Measurements from ENCODE around the gene ZNF536. TPM values are rescaled to one million over a fixed set of nuclear protein-coding genes. Genes with fewer than 3 reads are reported as not detected.

Gene ZNF536
- total RNA-seq, 1 experiment from 2014 or later: not detected

- Histone ChIP-seq H4K20me1 (ENCODE audit: control insufficient read depth, insufficient read depth, insufficient read length) (no peaks in the 10 kb centered on the region), H4K8ac (replicated peaks; ENCODE audit: insufficient read length, low read depth, low read length) (no peak overlapping the region), H2BK12ac (ENCODE audit: insufficient read length, low read depth, low read length) (no peak overlapping the region), H3T11ph (ENCODE audit: low read length) (no peak overlapping the region), H3K9me3 (ENCODE audit: control insufficient read depth, low read depth, low read length) (no peaks in the 10 kb centered on the region), H4K5ac (ENCODE audit: insufficient read length, low read depth, low read length) (no peak overlapping the region), H3K23me2 (ENCODE audit: insufficient read length, low read depth, low read length, poor library complexity, severe bottlenecking) (no peaks in the 10 kb centered on the region), H2BK120ac (ENCODE audit: low read depth, low read length, poor library complexity, severe bottlenecking) (no peak overlapping the region), H3K79me2 (ENCODE audit: insufficient read depth, low read length) (no peaks in the 10 kb centered on the region), H3K56ac (ENCODE audit: insufficient read length, low read depth, low read length) (no peak overlapping the region), H3K4me1 (ENCODE audit: insufficient read depth, low read length) (0 out of 2 replicates have a peak, but pooled peaks cover 3% of the 10 kb centered on the region), H3K18ac (ENCODE audit: insufficient read length, low read depth, low read length) (no peak overlapping the region), H2AK5ac (ENCODE audit: insufficient read length, low read length) (no peak overlapping the region), H3K14ac (ENCODE audit: insufficient read depth, low read length) (no peak overlapping the region), H3K79me1 (ENCODE audit: insufficient read depth, low read depth, low read length, poor library complexity, severe bottlenecking) (no peaks in the 10 kb centered on the region), H2BK20ac (ENCODE audit: low read depth, low read length, poor library complexity, severe bottlenecking) (no peak overlapping the region), H3K27ac (ENCODE audit: insufficient read length, low read depth, low read length) (no peak overlapping the region), H3K27me3 (ENCODE audit: insufficient read depth, low read length) (no peaks in the 10 kb centered on the region; the same call in 1 of the 2 replicates), H2AFZ (ENCODE audit: low read length) (no peak overlapping the region), H4K91ac (ENCODE audit: insufficient read length, low read depth, low read length) (no peak overlapping the region), H2BK5ac (ENCODE audit: insufficient read length, low read length) (no peak overlapping the region), H3K4me2 (ENCODE audit: insufficient read depth, insufficient read length, low read length) (no peak overlapping the region), H2BK15ac (ENCODE audit: low read depth, low read length) (no peak overlapping the region), H3K9ac (ENCODE audit: extremely low read depth, insufficient read length, low read length) (no peak overlapping the region), H3K4ac (ENCODE audit: low read depth, low read length) (no peak overlapping the region), H3K23ac (ENCODE audit: insufficient read length, low read depth, low read length) (no peak overlapping the region)
- Mint-ChIP-seq H3K9me3 (no peaks in the 10 kb centered on the region; a peak in 1 of 5 replicates), H3K4me3 (no peak overlapping the region), H3K27ac (no peak overlapping the region), H3K27me3 (ENCODE audit: low read depth) (peaks cover 4% of the 10 kb centered on the region), H3K4me1 (peaks cover 9 to 21% of the 10 kb centered on the region in 2 experiments; a peak in 3 of 4 replicates), H3K36me3 (ENCODE audit: insufficient read depth in 1 of 3, low read depth in 3 of 3) (no peaks in the 10 kb centered on the region)
- no CpG with 5 or more reads among the region's 4 CpGs for WGBS (ENCODE audit: extremely low coverage, insufficient read length, low lambda C conversion rate)
- TF ChIP-seq CTCF (conservative IDR thresholded peaks at IDR 0.05): no peak
- DNase-seq: no peak
These were observed 208.5 kb downstream of the ZNF536 start for GRCh38 chr19:30580673-30581072.

Measured in H9 (cell line).